HL-60/S4 (cell line): Measurements from ENCODE around the gene RNF11.

Experiments used
- in situ Hi-C: fragments of 300-500 bp; cut with MboI; formaldehyde crosslinking; loops from 2 replicates; pipeline ENCODE4 v1.14.3; 2022; ENCODE audit warnings: low sequenced_read_pairs

RNF11 gene

GRCh38 chr1:51294566-51295184 lies 58.6 kb downstream of the RNF11 start:
- in situ Hi-C loops, result no loop called here

GRCh38 chr1:51295926-51296325 lies 59.9 kb downstream of the RNF11 start:
- in situ Hi-C loops, result no loop called here

GRCh38 chr1:51296383-51297357 lies 60.6 kb downstream of the RNF11 start:
- in situ Hi-C loops, result no loop called here

- in situ Hi-C loops, result no loop called here
These were observed 61.6 kb downstream of the RNF11 start for GRCh38 chr1:51297401-51298321.

GRCh38 chr1:51298322-51298705 lies 62.2 kb downstream of the RNF11 start:
- in situ Hi-C loops, result no loop called here

DNA sequence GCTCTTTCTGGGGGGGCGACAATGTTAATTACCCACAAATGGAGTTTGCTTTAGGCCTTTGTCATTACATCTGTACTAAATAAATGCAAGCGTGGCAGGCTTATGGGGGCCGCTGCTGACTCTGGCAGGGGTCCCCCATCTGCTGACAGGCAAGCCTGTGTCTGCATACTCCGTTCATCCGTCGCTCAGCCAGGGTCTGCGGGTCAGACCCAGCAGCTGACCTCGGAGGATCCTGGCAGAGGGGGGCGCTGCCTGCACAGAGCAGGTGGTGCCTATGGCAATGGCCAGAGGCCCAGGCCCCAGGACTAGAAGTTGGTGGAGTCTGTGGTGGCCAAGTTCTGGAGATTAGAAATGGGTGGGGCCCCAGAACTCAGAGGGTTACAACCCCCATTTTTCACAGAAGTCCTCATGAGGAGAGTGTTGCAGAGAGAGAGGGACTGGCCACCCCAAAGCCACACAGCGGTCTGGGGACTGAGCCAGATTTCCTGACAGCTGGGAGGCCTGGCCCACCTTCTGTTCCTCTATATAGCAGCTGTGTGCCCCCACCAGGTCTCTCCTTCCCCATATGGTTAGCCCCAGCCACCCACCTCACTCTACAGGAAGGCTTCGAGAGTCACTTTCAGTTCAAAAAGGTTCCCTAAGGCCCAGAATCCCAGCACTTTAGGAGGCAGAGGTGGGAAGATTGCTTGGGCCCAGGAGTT lies 63.3 kb downstream of the RNF11 start:
- in situ Hi-C loops, result no loop called here

GRCh38 chr1:51299981-51300670 lies 64.1 kb downstream of the RNF11 start:
- in situ Hi-C loops, result no loop called here

GRCh38 chr1:51301152-51301843 lies 65.2 kb downstream of the RNF11 start:
- in situ Hi-C loops, result no loop called here

DNA sequence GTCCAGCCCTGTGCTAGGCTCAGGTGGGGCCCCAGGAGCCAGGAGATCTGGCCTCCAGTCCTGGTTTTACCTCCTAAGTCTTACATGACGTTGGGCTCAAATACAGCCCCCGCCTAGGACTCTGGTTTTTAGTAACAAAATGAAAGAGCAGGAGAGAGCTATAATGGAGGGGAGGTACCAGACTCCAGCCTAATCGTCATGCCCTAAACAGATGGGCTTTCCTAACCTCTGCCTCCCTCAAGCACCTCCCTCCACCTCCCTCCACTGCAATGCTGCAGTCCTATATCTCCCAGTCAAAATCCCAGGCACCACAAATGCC lies 65.7 kb downstream of the RNF11 start:
- in situ Hi-C loops, result no loop called here

- in situ Hi-C loops, result no loop called here
These were observed 66.2 kb downstream of the RNF11 start for GRCh38 chr1:51302270-51302669.

DNA sequence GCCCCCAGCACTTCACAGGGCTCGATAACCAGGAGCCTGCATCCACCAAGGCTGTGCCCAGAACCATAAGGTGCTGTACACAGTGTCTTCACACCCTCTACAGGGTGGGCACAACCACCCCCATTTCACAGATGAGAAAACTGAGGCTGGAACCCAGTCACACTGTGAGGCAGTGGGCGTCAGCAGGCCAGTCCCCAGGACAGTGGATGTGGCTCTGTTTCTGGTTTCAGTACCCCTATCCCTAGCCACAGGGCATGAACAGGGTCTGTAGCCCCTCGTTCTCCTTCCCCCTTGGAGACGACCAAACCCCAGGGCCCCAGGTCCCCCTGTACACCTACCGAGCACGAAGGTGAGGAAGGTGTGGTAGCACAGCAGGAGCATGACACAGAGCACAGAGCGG lies 66.7 kb downstream of the RNF11 start:
- in situ Hi-C loops, result no loop called here

- in situ Hi-C loops, result no loop called here
These were observed 67.2 kb downstream of the RNF11 start for GRCh38 chr1:51303315-51303714.

- in situ Hi-C loops, result no loop called here
These were observed 67.7 kb downstream of the RNF11 start for GRCh38 chr1:51303751-51304251.

DNA sequence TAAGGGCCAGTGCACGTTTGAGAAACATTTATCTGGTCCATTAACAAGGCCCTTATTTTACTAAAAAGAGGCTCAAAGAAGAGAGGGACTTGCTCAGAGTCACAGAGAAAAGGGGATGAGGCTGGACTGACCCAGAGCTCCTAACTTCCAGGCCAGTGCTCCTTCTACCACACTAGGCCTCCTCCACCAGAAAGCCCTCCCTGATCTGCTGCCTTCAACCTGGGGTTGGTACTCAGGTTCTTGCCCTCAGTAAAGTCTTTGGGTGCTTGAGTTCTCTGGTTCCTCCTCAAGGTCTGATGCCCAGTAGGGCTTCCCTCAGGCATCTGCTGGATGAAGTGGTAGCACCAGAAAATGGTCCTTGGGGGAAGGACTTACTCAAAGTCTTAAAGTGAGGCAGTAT lies 68.3 kb downstream of the RNF11 start:
- in situ Hi-C loops, result no loop called here

DNA sequence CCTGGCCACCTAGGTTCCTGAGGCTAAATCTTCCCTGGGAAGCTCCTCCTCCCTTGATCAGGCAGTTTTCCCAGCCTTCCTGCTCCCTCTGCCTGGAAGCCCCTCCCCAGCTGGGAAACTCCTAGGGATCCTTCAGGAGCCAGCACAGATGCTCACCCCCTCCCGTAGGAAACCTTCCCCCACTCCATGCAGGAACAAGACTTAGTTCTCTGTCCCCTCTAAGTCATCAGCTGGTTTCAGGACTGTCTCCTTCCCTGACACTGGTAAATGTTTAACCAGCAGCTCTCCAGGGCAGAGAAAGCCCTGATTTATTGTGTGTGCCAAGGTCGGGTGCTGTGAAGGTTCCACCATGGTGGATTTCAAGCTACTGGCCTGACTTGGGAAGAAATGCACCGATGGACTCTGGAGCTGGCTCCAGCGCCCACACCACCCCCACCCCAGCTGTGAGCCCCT lies 69.3 kb downstream of the RNF11 start:
- in situ Hi-C loops, result no loop called here

GRCh38 chr1:51306950-51307349 lies 70.9 kb downstream of the RNF11 start:
- in situ Hi-C loops, result no loop called here

DNA sequence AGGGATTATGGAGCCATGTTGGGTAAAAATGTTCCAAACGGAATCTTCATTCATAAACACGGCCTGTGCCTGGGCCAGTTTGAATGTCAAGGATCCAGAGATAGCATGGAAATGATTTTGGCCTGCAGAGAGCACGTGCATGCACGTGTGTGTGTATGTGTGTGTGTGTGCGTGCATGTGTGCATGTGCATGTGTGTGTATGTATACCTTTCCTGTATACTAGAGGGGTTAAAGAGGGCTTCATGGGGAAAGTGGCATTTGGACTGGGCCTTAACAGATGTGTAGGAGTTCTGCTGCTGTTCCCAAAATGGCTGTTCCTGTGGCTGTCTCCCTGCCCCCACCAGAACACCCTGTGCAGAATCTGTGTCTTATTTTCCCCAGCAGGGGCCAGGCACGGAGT lies 72.6 kb downstream of the RNF11 start:
- in situ Hi-C loops, result no loop called here

- in situ Hi-C loops, result no loop called here
These were observed 73.2 kb downstream of the RNF11 start for GRCh38 chr1:51309291-51309690.

GRCh38 chr1:51310871-51311613 lies 75.0 kb downstream of the RNF11 start:
- in situ Hi-C loops, result no loop called here
